ENCODE measurements around the gene GJA9.

DNA sequence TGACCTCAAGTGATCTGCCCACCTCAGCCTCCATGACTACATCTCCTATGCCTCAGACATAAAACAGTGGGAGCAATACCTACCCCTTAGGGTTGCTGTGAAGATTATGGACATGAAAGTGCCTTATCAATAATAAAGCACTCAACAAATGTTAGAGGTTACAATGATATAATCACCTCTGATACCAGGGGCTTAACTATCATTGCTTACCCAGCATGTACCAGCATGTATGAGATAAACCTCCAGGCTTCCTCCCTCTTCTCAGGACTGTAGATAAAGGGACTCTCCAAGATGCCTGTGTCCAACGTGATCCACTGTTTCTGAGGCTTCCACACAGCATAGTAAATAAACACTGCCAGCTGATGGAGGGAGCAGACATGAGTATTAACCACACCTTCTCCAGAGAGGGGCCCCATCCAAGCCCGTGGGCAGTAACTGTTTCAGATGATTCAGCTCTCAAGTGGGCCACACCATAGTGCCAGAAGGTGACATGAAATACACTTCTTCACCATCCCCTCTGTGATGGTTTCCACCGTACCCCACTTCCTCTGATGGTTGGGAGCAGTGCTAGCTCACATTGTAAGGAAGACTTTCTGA lies 34.1 kb upstream of the GJA9 start:
- TF ChIP-seq, protein P1, sequence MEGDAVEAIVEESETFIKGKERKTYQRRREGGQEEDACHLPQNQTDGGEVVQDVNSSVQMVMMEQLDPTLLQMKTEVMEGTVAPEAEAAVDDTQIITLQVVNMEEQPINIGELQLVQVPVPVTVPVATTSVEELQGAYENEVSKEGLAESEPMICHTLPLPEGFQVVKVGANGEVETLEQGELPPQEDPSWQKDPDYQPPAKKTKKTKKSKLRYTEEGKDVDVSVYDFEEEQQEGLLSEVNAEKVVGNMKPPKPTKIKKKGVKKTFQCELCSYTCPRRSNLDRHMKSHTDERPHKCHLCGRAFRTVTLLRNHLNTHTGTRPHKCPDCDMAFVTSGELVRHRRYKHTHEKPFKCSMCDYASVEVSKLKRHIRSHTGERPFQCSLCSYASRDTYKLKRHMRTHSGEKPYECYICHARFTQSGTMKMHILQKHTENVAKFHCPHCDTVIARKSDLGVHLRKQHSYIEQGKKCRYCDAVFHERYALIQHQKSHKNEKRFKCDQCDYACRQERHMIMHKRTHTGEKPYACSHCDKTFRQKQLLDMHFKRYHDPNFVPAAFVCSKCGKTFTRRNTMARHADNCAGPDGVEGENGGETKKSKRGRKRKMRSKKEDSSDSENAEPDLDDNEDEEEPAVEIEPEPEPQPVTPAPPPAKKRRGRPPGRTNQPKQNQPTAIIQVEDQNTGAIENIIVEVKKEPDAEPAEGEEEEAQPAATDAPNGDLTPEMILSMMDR (IDR thresholded peaks at IDR 0.05) = no peak
- no peak for TF ChIP-seq POLR2A (IDR thresholded peaks at IDR 0.05)
- no peak for TF ChIP-seq POLR2AphosphoS5 (IDR thresholded peaks at IDR 0.05)
